DOHH2 (cell line): ENCODE data around the gene VPS45.

ENCODE experiments used
- CTCF ChIP-seq: fragments of 200-600 bp; sonication (generic); IDR thresholded peaks from one replicate; pipeline ENCODE4 v1.5.1; 2014; ENCODE audit warnings: antibody characterized with exemption, mild to moderate bottlenecking, low read depth, low read length; ENCODE audit not compliant: poor library complexity, severe bottlenecking
- EZH2phosphoT487 ChIP-seq: fragments of 200-600 bp; sonication (generic); IDR thresholded peaks from 2 replicates; pipeline ENCODE4 v1.6.1; 2017; ENCODE audit warnings: borderline replicate concordance, mild to moderate bottlenecking, antibody characterized with exemption, low read length, moderate library complexity, mixed read lengths

GRCh38 chr1:150192012-150192411 lies 124.4 kb downstream of the VPS45 start:
- TF ChIP-seq CTCF (no peak), EZH2phosphoT487 (no peak)
